Umbilical cord (tissue), 2 donors: ENCODE data around the gene UVSSA. TPM values are rescaled to one million over a fixed set of nuclear protein-coding genes. Genes with fewer than 3 reads are reported as not detected.
A peak's percentile ranks its signal among the peaks of the same experiment; 100 is the strongest.

ENCODE experiments used
- DNase-seq: peaks from one replicate; pipeline ENCODE4 v3.0.0-alpha.2; 2015; ENCODE audit warnings: low spot score
- total RNA-seq: library from RNA; depleted of rRNA; stranded (reverse); fragments of >200 nt; gene quantifications from one replicate; pipeline ENCODE4 v1.2.3, GENCODE V29; 2014; ENCODE audit warnings: low replicate concordance; ENCODE audit not compliant: insufficient read depth

UVSSA gene
- total RNA-seq, 1 donor from 2014 or later = 7.5 TPM

- DNase-seq = no peak
Observed at GRCh38 chr4:1406981-1407656, 60.1 kb downstream of the UVSSA start.

- DNase-seq = no peak
Observed at GRCh38 chr4:1407657-1408333, 60.8 kb downstream of the UVSSA start.

GRCh38 chr4:1408418-1408817 is 61.4 kb downstream of the UVSSA start:
- no peak for DNase-seq

- DNase-seq = no peak
Observed at GRCh38 chr4:1409079-1409478, 62.1 kb downstream of the UVSSA start.

- DNase-seq = no peak
Observed at GRCh38 chr4:1409491-1410425, 62.8 kb downstream of the UVSSA start.

- DNase-seq = peak; percentile 65
Observed at GRCh38 chr4:1410491-1411325, 63.7 kb downstream of the UVSSA start.

- no peak for DNase-seq
Observed at GRCh38 chr4:1411436-1412375, 64.7 kb downstream of the UVSSA start.

GRCh38 chr4:1412376-1413203 is 65.6 kb downstream of the UVSSA start:
- DNase-seq = no peak

- no peak for DNase-seq
Observed at GRCh38 chr4:1413204-1413663, 66.2 kb downstream of the UVSSA start.

GRCh38 chr4:1413687-1414479 is 66.9 kb downstream of the UVSSA start:
- DNase-seq = no peak

GRCh38 chr4:1414831-1415680 is 68.0 kb downstream of the UVSSA start:
- no peak for DNase-seq

- DNase-seq = no peak
Observed at GRCh38 chr4:1415681-1415981, 68.6 kb downstream of the UVSSA start.

GRCh38 chr4:1416051-1416947 is 69.3 kb downstream of the UVSSA start:
- DNase-seq = no peak

GRCh38 chr4:1416948-1417260 is 69.9 kb downstream of the UVSSA start:
- DNase-seq = no peak

- no peak for DNase-seq
Observed at GRCh38 chr4:1417522-1418390, 70.7 kb downstream of the UVSSA start.
